PC-3 (cell line): ENCODE results near the gene FBXO30. TPM values are rescaled to one million over a fixed set of nuclear protein-coding genes. Genes with fewer than 3 reads are reported as not detected.

Source experiments
- ATAC-seq: fragments of 200-7000 bp; cut with Tn5 transposase; 2 replicates; pipeline ENCODE4 v1.9.1; 2020; ENCODE audit warnings: mild to moderate bottlenecking, moderate library complexity
- BruUV-seq: library from RNA; stranded (reverse); fragments of 400-500 nt; replicated peaks from 2 replicates; lab custom pipeline; 2021; lab: Mats Ljungman, UMichigan
- CTCF ChIA-PET: fragments of 300-600 bp; sonication (Branson Sonifier 250); formaldehyde crosslinking; loops from one replicate; lab custom pipeline; 2022; ENCODE audit warnings: antibody characterized with exemption; lab: Charles Lee
- POLR2A ChIA-PET: fragments of 300-600 bp; sonication (Branson Sonifier 250); formaldehyde crosslinking; loops from one replicate; lab custom pipeline; 2022; ENCODE audit warnings: antibody characterized with exemption; ENCODE audit not compliant: unreplicated experiment; lab: Charles Lee
- DNase-seq: peaks from one replicate; pipeline ENCODE4 v3.0.0-alpha.2; 2015
- H2AFZ ChIP-seq: fragments of 300-600 bp; sonication (generic); 2 replicates; pipeline ENCODE4 v1.6.0; 2016; ENCODE audit warnings: antibody characterized with exemption, low read length
- H3F3A ChIP-seq: fragments of 300-600 bp; sonication (generic); one replicate; pipeline ENCODE4 v1.6.0; 2017; ENCODE audit warnings: antibody characterized with exemption, low read length, control low read depth, mild to moderate bottlenecking; ENCODE audit not compliant: unreplicated experiment
- H3K27ac ChIP-seq: fragments of 300-600 bp; sonication (generic); 2 replicates; pipeline ENCODE4 v1.5.1; 2016; ENCODE audit warnings: mild to moderate bottlenecking, low read length
- H3K27me3 ChIP-seq: fragments of 300-600 bp; sonication (generic); 2 replicates; pipeline ENCODE4 v1.6.1; 2016; ENCODE audit warnings: low read length, mixed read lengths
- H3K36me3 ChIP-seq: fragments of 300-600 bp; sonication (generic); 2 replicates; pipeline ENCODE4 v1.6.1; 2016; ENCODE audit warnings: low read depth, mixed run types, low read length, mixed read lengths
- H3K4me1 ChIP-seq: fragments of 300-600 bp; sonication (generic); 2 replicates; pipeline ENCODE4 v1.5.1; 2016; ENCODE audit warnings: low read length; ENCODE audit not compliant: insufficient read depth
- H3K4me2 ChIP-seq: fragments of 300-600 bp; sonication (generic); 2 replicates; pipeline ENCODE4 v1.6.0; 2016; ENCODE audit warnings: low read length
- H3K4me3 ChIP-seq: fragments of 300-600 bp; sonication (generic); 2 replicates; pipeline ENCODE4 v1.5.1; 2016; ENCODE audit warnings: mild to moderate bottlenecking, low read length, mixed read lengths
- H3K79me2 ChIP-seq: fragments of 300-600 bp; sonication (generic); 2 replicates; pipeline ENCODE4 v1.6.1; 2017; ENCODE audit warnings: low read length, mixed read lengths
- H3K9ac ChIP-seq: fragments of 300-600 bp; sonication (generic); 2 replicates; pipeline ENCODE4 v1.6.0; 2016; ENCODE audit warnings: mild to moderate bottlenecking, low read length
- H3K9me2 ChIP-seq: fragments of 300-600 bp; sonication (generic); replicated peaks from 2 replicates; pipeline ENCODE4 v1.6.1; 2016; ENCODE audit warnings: mixed run types, low read length, mixed read lengths
- H3K9me3 ChIP-seq: fragments of 300-600 bp; sonication (generic); 2 replicates; pipeline ENCODE4 v1.6.1; 2016; ENCODE audit warnings: low read length, mixed read lengths
- H4K20me1 ChIP-seq: fragments of 300-600 bp; sonication (generic); 2 replicates; pipeline ENCODE4 v1.6.1; 2016; ENCODE audit warnings: low read length, mixed read lengths
- CTCF ChIP-seq: fragments of 300-600 bp; sonication (generic); conservative IDR thresholded peaks from 2 replicates; pipeline ENCODE4 v1.5.1; 2017; ENCODE audit warnings: antibody characterized with exemption, low read depth, mild to moderate bottlenecking, low read length
- EZH2 ChIP-seq: fragments of 300-600 bp; sonication (generic); IDR thresholded peaks from one replicate; pipeline ENCODE4 v1.6.1; 2017; ENCODE audit warnings: antibody characterized with exemption, mild to moderate bottlenecking, low read length; ENCODE audit not compliant: unreplicated experiment
- EZH2phosphoT487 ChIP-seq: fragments of 300-600 bp; sonication (generic); IDR thresholded peaks from 2 replicates; pipeline ENCODE4 v1.6.1; 2018; ENCODE audit warnings: mild to moderate bottlenecking, antibody characterized with exemption, low read length, borderline replicate concordance
- intact Hi-C: fragments of 100-400 bp; cut with micrococcal nuclease; formaldehyde crosslinking; loops from 2 replicates; pipeline ENCODE4 v1.9.0; 2023
- total RNA-seq: library from RNA; depleted of rRNA; stranded (reverse); fragments of >200 nt; gene quantifications from 2 replicates; pipeline ENCODE4 v1.2.3, GENCODE V29; 2014

Gene FBXO30
- total RNA-seq, 1 experiment from 2014 or later: 2.5 TPM

DNA sequence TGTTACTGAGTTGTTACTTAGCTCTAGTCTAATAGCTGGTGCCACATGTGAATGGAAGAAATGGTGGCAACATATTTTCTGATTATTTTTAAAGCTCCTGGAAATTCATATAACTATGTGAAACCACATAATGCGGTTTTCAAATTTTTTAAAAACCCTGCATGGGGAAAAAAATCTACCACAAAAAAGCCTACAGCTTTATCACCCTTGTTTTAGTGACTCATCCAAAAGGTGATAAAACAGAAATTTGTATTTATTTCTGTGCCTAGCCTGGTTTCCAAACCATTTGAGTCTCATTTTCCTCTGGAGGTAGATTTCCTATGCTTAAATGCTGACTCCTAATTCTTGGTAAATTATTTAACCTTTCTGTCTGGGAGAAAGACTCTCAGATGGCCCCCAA lies 5.4 kb upstream of the FBXO30 start:
- H4K20me1 ChIP-seq: no peaks in the 10 kb centered on the region
- ChIA-PET CTCF (interaction anchor here (0.8 kb wide), 1 partner anchor 68 kb away, joined by 3 read pairs; no protein-coding TSS in a partner anchor), POLR2A (no interaction called here)
- H3F3A ChIP-seq: no peaks in the 10 kb centered on the region
- no peaks in the 10 kb centered on the region for H3K9me3 ChIP-seq
- no peaks in the 10 kb centered on the region for H3K9me2 ChIP-seq
- no peak overlapping the region for H3K4me3 ChIP-seq
- H3K4me2 ChIP-seq: no peak overlapping the region
- ATAC-seq (no peak), DNase-seq (no peak)
- no peak overlapping the region for H3K9ac ChIP-seq
- TF ChIP-seq EZH2phosphoT487: no peak
- TF ChIP-seq EZH2: no peak
- no peak for TF ChIP-seq CTCF
- H3K27me3 ChIP-seq: no peaks in the 10 kb centered on the region
- H3K79me2 ChIP-seq: no peaks in the 10 kb centered on the region
- no TSS peak for BruUV-seq
- no peak overlapping the region for H3K27ac ChIP-seq
- no peaks in the 10 kb centered on the region for H3K36me3 ChIP-seq
- H3K4me1 ChIP-seq: peaks cover 20% of the 10 kb centered on the region
- intact Hi-C loops: no loop called here
- no peak overlapping the region for H2AFZ ChIP-seq

DNA sequence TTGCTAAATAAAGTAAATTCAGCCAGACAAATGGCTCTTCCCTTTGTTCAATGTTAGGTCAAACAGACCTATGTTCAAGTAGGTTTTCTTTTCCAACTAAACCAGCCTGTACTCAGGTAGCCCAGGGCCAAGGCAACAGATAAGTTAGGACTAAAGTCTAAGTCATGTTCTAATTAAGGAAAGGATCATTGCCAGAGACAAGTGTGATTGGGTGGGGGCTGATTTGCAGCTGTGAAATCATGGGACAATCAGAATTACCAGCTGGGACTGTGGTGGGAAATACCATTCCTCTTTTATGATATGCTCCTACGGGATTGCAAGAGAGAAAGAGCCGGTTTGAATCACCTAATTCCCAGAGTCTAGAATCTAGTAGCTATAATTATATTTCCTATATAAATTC lies 4.2 kb upstream of the FBXO30 start:
- Histone ChIP-seq H3K27me3 (no peaks in the 10 kb centered on the region), H3K9me3 (no peaks in the 10 kb centered on the region), H3K4me2 (no peak overlapping the region), H4K20me1 (no peaks in the 10 kb centered on the region), H2AFZ (no peak overlapping the region), H3K4me1 (peaks cover 21% of the 10 kb centered on the region), H3K79me2 (peaks cover 4% of the 10 kb centered on the region), H3K4me3 (no peak overlapping the region), H3F3A (no peaks in the 10 kb centered on the region), H3K9me2 (no peaks in the 10 kb centered on the region), H3K27ac (no peak overlapping the region), H3K36me3 (no peaks in the 10 kb centered on the region), H3K9ac (no peak overlapping the region)
- DNase-seq: no peak
- ATAC-seq: no peak
- BruUV-seq: no TSS peak
- CTCF ChIA-PET: no interaction called here
- TF ChIP-seq EZH2phosphoT487 (no peak), CTCF (no peak), EZH2 (no peak)
- POLR2A ChIA-PET: no interaction called here
- intact Hi-C loops: no loop called here

DNA sequence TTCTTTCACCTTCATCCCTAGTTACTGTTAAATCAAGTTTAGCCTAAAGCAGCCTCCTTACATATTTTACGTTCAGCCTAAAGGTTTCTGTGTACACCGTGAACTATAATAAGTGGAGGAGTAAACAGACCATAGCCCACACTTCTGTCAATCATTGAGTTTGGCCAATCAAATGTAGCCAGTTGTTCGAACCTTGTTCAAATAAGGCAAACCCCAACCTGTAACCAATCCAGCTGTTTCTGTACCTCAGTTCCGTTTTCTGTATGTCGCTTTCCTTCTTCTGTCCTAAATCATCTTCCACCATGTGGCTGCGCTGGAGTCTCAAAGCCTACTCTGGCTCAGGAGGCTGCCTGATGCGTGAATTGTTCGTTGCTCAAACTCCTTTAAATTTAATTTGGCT lies 1.8 kb upstream of the FBXO30 start:
- H3K27ac ChIP-seq: no peak overlapping the region
- no peak overlapping the region for H3K9ac ChIP-seq
- DNase-seq (no peak), ATAC-seq (no peak)
- intact Hi-C loops: no loop called here
- POLR2A ChIA-PET: no interaction called here
- H2AFZ ChIP-seq: no peak overlapping the region
- no peak overlapping the region for H3K4me2 ChIP-seq
- peaks cover 28% of the 10 kb centered on the region for H3K79me2 ChIP-seq
- no peaks in the 10 kb centered on the region for H3K9me2 ChIP-seq
- no peaks in the 10 kb centered on the region for H3K9me3 ChIP-seq
- no peak overlapping the region for H3K4me3 ChIP-seq
- CTCF ChIA-PET: no interaction called here
- H3K4me1 ChIP-seq: peaks cover 21% of the 10 kb centered on the region
- H3K27me3 ChIP-seq: no peaks in the 10 kb centered on the region
- BruUV-seq: no TSS peak
- TF ChIP-seq CTCF: no peak
- no peak for TF ChIP-seq EZH2phosphoT487
- no peak for TF ChIP-seq EZH2
- H3K36me3 ChIP-seq: no peaks in the 10 kb centered on the region
- no peaks in the 10 kb centered on the region for H3F3A ChIP-seq
- peaks cover 17% of the 10 kb centered on the region for H4K20me1 ChIP-seq
